NT2/D1 (cell line): Measurements from ENCODE around the gene CDC14A.
A peak's percentile ranks its signal among the peaks of the same experiment; 100 is the strongest.
"Not testable (repeated sequence)": the region's sequence is repeated elsewhere in the genome, so short reads cannot be mapped to it uniquely, and the experiment has no call there.

ENCODE experiments used
- DNase-seq: peaks from one replicate; pipeline ENCODE4 v3.0.0-alpha.2; 2011; ENCODE audit warnings: low read depth, low spot score
- H3K27me3 ChIP-seq: 2 replicates; pipeline ENCODE4 v1.6.0; 2011; ENCODE audit warnings: mild to moderate bottlenecking; ENCODE audit not compliant: insufficient read length, insufficient read depth
- H3K36me3 ChIP-seq: 2 replicates; pipeline ENCODE4 v1.6.1; 2011; ENCODE audit warnings: mild to moderate bottlenecking, low read length, mixed read lengths; ENCODE audit not compliant: insufficient read depth, insufficient read length
- H3K4me1 ChIP-seq: 2 replicates; pipeline ENCODE4 v1.5.1; 2011; ENCODE audit not compliant: insufficient read depth, insufficient read length
- H3K4me3 ChIP-seq: 2 replicates; pipeline ENCODE4 v1.5.1; 2011; ENCODE audit warnings: low read depth; ENCODE audit not compliant: insufficient read length
- H3K9ac ChIP-seq: 2 replicates; pipeline ENCODE4 v1.6.0; 2011; ENCODE audit warnings: low read depth; ENCODE audit not compliant: insufficient read length
- H3K9me3 ChIP-seq: 2 replicates; pipeline ENCODE4 v1.5.1; 2011; ENCODE audit warnings: mild to moderate bottlenecking, low read length; ENCODE audit not compliant: insufficient read depth
- SUZ12 ChIP-seq: IDR thresholded peaks from 2 replicates; pipeline ENCODE4 v1.6.1; 2011; ENCODE audit not compliant: insufficient read length, insufficient read depth; ENCODE audit errors: extremely low read depth
- YY1 ChIP-seq: IDR thresholded peaks from 2 replicates; pipeline ENCODE4 v1.6.1; 2011; ENCODE audit not compliant: insufficient read length, insufficient read depth
- ZNF274 ChIP-seq: IDR thresholded peaks from 2 replicates; pipeline ENCODE4 v1.6.1; 2011; ENCODE audit warnings: mild to moderate bottlenecking, low read depth, low read length

CDC14A gene

DNA sequence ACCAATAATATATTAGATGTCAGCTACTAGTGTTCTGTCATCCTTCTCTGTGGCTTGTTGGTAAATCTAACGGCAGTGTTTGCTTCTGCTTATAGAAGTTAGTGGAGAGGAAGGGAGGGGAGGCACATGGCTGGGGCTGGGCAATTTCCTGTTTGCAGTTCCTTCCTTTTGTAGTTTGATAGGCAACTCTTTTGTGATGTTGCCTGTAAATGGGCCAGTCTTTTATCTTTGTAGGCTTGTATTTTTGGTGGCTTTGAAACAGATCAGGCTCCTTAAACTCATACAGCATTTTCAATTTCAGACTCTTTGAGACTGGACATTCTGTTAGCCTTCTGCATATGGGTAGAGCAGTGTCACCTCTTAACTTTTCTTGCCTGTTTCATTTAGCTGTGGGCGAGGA lies 48.1 kb downstream of the CDC14A start:
- no peak overlapping the region for H3K9ac ChIP-seq
- no peak for TF ChIP-seq ZNF274
- TF ChIP-seq YY1 = no peak
- TF ChIP-seq SUZ12 = no peak
- peaks cover 8% of the 10 kb centered on the region for H3K36me3 ChIP-seq
- H3K4me3 ChIP-seq = no peak overlapping the region
- no peaks in the 10 kb centered on the region for H3K27me3 ChIP-seq
- no peaks in the 10 kb centered on the region for H3K4me1 ChIP-seq
- DNase-seq = peak; percentile 33
- H3K9me3 ChIP-seq = no peaks in the 10 kb centered on the region

DNA sequence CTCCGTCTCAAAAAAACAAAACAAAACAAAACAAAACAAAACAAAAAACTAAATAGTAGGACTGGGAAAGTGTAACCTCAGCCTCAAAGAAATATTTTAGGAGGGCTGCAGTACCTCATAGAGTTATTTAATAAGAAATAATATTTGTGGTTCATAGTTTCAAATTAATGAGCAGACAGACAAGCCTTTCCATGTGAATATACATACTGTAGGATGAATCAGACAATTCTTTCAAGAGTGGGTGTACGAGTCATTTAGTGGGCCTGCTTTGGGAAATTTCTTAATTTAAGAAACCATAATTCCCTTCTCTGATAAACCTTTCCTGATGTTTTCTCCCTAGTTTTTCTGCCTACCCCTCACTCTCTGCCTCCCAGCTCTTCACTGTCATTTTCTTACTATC lies 52.5 kb downstream of the CDC14A start:
- Histone ChIP-seq H3K27me3 (no peaks in the 10 kb centered on the region), H3K4me1 (no peaks in the 10 kb centered on the region), H3K36me3 (peaks cover 8% of the 10 kb centered on the region), H3K9me3 (no peaks in the 10 kb centered on the region), H3K9ac (no peak overlapping the region), H3K4me3 (no peak overlapping the region)
- TF ChIP-seq SUZ12 (no peak), ZNF274 (no peak), YY1 (no peak)
- no peak for DNase-seq

DNA sequence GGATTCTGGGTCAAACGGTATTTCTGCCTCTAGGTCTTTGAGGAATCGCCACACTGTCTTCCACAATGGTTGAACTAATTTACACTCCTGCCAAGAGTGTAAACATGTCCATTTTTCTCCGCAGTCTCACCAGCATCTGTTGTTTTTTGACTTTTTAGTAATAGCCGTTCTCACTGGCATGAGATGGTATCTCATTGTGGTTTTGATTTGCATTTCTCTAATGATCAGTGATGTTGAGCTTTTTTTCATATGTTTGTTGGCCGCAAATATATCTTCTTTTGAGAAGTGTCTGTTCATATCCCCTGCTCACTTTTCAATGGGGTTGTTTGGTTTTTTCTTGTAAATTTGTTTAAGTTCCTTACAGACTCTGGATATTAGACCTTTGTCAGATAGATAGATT lies 53.6 kb downstream of the CDC14A start:
- not testable (repeated sequence) for DNase-seq, H3K36me3 ChIP-seq, H3K4me1 ChIP-seq, H3K27me3 ChIP-seq, H3K9ac ChIP-seq, H3K4me3 ChIP-seq, H3K9me3 ChIP-seq

DNA sequence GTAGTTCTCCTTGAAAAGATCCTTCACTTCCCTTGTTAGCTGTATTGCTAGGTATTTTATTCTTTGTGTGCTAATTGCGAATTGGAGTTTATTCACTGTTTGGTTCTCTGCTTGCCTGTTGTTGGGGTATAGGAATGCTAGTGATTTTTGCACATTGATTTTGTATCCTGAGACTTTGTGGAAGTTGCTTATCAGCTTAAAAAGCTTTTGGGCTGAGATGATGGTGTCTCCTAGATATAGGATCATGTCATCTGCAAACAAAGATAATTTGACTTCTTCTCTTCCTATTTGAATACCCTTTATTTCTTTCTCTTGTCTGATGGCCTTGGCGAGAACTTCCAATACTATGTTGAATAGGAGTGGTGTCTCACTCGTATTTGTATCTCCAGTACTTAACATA lies 55.1 kb downstream of the CDC14A start:
- H3K9ac ChIP-seq, H3K27me3 ChIP-seq, H3K4me3 ChIP-seq, H3K36me3 ChIP-seq, H3K9me3 ChIP-seq, H3K4me1 ChIP-seq, DNase-seq: not testable (repeated sequence)

DNA sequence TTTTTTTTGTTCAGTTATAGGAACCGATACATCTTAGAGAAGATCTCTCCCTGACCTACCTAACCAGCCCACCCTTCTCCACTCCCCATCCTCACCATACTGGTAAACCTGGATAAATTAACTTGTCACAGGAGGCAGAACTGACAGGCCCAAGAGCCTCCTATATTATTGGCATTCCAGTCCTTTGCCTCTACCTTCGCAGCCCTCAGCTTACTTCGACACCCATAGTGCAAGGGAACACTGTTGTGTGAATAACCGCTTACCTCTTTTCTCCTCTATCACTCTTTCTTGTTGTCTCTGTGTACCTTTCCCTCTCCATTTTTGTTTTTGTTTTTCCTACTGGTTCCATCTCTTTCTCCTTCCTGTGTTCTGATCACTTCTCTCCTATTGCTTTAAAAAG lies 58.7 kb downstream of the CDC14A start:
- TF ChIP-seq YY1 = no peak
- no peak for TF ChIP-seq ZNF274
- TF ChIP-seq SUZ12 = no peak
- Histone ChIP-seq H3K4me1 (no peaks in the 10 kb centered on the region), H3K9ac (no peak overlapping the region), H3K9me3 (no peaks in the 10 kb centered on the region), H3K27me3 (no peaks in the 10 kb centered on the region), H3K4me3 (no peak overlapping the region), H3K36me3 (no peaks in the 10 kb centered on the region)
- no peak for DNase-seq

DNA sequence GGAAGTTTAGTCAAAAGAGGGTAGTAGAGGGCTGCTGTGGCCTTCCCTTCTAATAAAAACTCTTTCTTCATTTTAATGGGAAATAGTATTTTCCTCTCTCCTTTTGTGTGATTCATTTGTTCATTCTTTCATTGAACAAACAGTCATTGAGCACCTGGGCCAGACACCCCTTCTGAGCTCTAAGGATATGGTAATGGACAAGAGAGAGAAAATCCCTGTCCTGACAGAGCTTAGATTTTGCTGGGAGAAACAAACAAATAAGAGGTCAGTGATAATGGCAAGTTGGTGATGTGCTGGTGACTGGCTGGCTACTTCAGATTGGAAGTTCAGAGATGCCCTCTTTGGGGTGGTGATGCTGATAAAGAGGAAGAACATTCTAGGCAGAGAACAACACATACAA lies 59.3 kb downstream of the CDC14A start:
- TF ChIP-seq SUZ12 = no peak
- no peak for TF ChIP-seq ZNF274
- no peak for TF ChIP-seq YY1
- Histone ChIP-seq H3K4me1 (no peaks in the 10 kb centered on the region), H3K27me3 (no peaks in the 10 kb centered on the region), H3K4me3 (no peak overlapping the region), H3K36me3 (no peaks in the 10 kb centered on the region), H3K9me3 (no peaks in the 10 kb centered on the region), H3K9ac (no peak overlapping the region)
- DNase-seq = no peak

DNA sequence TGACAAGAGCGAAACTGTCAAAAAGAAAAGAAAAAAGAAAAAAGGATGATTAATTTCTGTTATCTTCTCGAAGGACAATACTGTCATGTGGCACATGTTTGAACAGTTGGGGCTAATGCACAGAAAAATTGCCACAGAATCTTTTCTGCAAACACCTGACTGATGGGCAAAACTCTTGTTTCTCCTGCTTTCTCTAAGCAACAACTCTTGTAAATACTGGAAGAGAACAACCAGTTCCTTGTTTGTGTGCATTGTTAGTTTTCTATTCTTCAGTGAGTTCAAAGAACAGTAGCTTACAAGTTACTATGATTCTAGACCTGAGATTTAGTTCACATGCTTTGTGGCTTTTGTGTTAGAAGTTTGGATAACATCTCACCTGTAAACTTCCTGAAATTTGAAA lies 60.7 kb downstream of the CDC14A start:
- TF ChIP-seq ZNF274 (no peak), YY1 (no peak), SUZ12 (no peak)

DNA sequence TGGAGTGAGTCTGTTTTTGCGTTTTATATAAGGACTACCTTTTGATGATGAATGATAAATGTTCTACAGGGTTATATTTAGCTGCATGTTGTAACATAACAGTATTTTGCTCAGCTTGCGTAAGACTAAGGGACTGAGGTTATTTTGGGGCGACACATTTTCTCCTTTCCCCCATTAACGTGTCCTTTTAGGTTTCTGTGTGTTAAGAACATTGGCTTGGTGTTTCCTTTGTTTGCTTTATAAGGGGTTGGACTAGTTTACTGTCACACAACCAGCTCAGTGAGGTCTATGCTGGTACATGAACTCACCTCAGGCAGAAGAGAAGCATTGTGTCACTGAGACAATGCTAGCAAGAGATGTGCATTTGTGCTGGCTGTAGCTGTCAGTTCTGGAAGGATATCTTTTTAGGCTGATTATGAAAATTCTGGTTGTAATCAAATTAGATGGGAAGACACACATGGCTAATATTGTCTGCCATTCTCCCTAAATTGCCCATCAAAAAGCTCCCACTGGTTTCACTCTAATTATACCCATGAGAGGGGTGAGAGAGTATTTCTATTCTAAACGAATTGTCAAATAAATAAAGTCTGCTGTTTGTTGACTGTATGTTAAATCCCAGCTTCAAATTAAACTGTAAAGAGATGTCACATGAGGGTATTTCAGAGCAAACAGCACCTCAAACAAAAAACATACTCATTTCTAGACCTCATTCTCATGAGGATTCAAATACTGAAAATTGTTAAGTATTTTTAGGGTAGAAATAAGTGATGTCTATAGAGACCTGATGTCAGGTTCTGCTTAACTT lies 62.6 kb downstream of the CDC14A start:
- H3K4me3 ChIP-seq = no peak overlapping the region
- no peaks in the 10 kb centered on the region for H3K27me3 ChIP-seq
- no peak for DNase-seq
- no peak overlapping the region for H3K9ac ChIP-seq
- no peaks in the 10 kb centered on the region for H3K9me3 ChIP-seq
- no peaks in the 10 kb centered on the region for H3K36me3 ChIP-seq
- TF ChIP-seq YY1 (no peak), ZNF274 (no peak), SUZ12 (no peak)
- H3K4me1 ChIP-seq = no peaks in the 10 kb centered on the region

More for the DNA sequence above, 60.7 kb downstream of the CDC14A start:
- no peak overlapping the region for H3K9ac ChIP-seq
- H3K9me3 ChIP-seq = no peaks in the 10 kb centered on the region
- H3K27me3 ChIP-seq = no peaks in the 10 kb centered on the region
- no peaks in the 10 kb centered on the region for H3K36me3 ChIP-seq
- no peak overlapping the region for H3K4me3 ChIP-seq
- no peak for DNase-seq
- no peaks in the 10 kb centered on the region for H3K4me1 ChIP-seq
